HG03342 (cell line): Measurements from ENCODE around the gene FAM187B.

ENCODE experiments used
- ATAC-seq: cut with Tn5 transposase; IDR thresholded peaks from one replicate; pipeline ENCODE4 v1.9.1; 2021; ENCODE audit warnings: mild to moderate bottlenecking, moderate library complexity; ENCODE audit not compliant: unreplicated experiment

Gene FAM187B

GRCh38 chr19:35228177-35228930 is at the start of gene FAM187B:
Gene FAM187B (minus strand): TSS chr19:35228739. CDS start chr19:35228680, 59 bp downstream.
- ATAC-seq = no peak

GRCh38 chr19:35276706-35277281 is 48.3 kb upstream of the FAM187B start:
- no peak for ATAC-seq

- no peak for ATAC-seq
Measured at GRCh38 chr19:35274323-35274722, 45.8 kb upstream of the FAM187B start.

- ATAC-seq = no peak
Measured at GRCh38 chr19:35273686-35274259, 45.2 kb upstream of the FAM187B start.

GRCh38 chr19:35272954-35273649 is 44.6 kb upstream of the FAM187B start:
- no peak for ATAC-seq

GRCh38 chr19:35272122-35272719 is 43.7 kb upstream of the FAM187B start:
- ATAC-seq = no peak

GRCh38 chr19:35271546-35271945 is 43.0 kb upstream of the FAM187B start:
- no peak for ATAC-seq

GRCh38 chr19:35270381-35270811 is 41.9 kb upstream of the FAM187B start:
- ATAC-seq = no peak

- ATAC-seq = peak; percentile 38
Measured at GRCh38 chr19:35269438-35270117, 41.0 kb upstream of the FAM187B start.

- peak; percentile 23 for ATAC-seq
Measured at GRCh38 chr19:35268536-35269437, 40.2 kb upstream of the FAM187B start, which contains the start of gene USF2. Gene USF2 (plus strand): TSS chr19:35268962. CDS start chr19:35269102, 140 bp downstream.

- ATAC-seq = peak; percentile 44
Measured at GRCh38 chr19:35267818-35268535, 39.4 kb upstream of the FAM187B start.

GRCh38 chr19:35267353-35267817 is 38.8 kb upstream of the FAM187B start:
- ATAC-seq = no peak

- no peak for ATAC-seq
Measured at GRCh38 chr19:35266520-35267352, 38.2 kb upstream of the FAM187B start.

- no peak for ATAC-seq
Measured at GRCh38 chr19:35265900-35266519, 37.5 kb upstream of the FAM187B start.

- no peak for ATAC-seq
Measured at GRCh38 chr19:35265126-35265899, 36.8 kb upstream of the FAM187B start.

- ATAC-seq = no peak
Measured at GRCh38 chr19:35264268-35265125, 36.0 kb upstream of the FAM187B start.
